GM23248 (cell line): ENCODE data around the gene NEDD4L. TPM values are rescaled to one million over a fixed set of nuclear protein-coding genes. Genes with fewer than 3 reads are reported as not detected.

Experiments used
- DNase-seq: peaks from one replicate; pipeline ENCODE4 v3.0.0-alpha.2; 2015
- H2AFZ ChIP-seq: fragments of 200-600 bp; sonication (generic); 2 replicates; pipeline ENCODE4 v1.6.1; 2016; ENCODE audit warnings: antibody characterized with exemption
- H3F3A ChIP-seq: fragments of 200-600 bp; sonication (generic); 2 replicates; pipeline ENCODE4 v1.6.1; 2016; ENCODE audit warnings: mild to moderate bottlenecking, antibody characterized with exemption, mixed run types; ENCODE audit not compliant: insufficient read depth
- H3K27ac ChIP-seq: fragments of 200-600 bp; sonication (generic); 2 replicates; pipeline ENCODE4 v1.5.1; 2016; ENCODE audit warnings: mild to moderate bottlenecking
- H3K27me3 ChIP-seq: fragments of 200-600 bp; sonication (generic); replicated peaks from 2 replicates; pipeline ENCODE4 v1.6.1; 2016; ENCODE audit warnings: mild to moderate bottlenecking; ENCODE audit not compliant: insufficient read depth
- H3K36me3 ChIP-seq: fragments of 200-600 bp; sonication (generic); 2 replicates; pipeline ENCODE4 v1.6.1; 2016; ENCODE audit warnings: low read depth, mild to moderate bottlenecking
- H3K4me1 ChIP-seq: fragments of 200-600 bp; sonication (generic); 2 replicates; pipeline ENCODE4 v1.6.1; 2016; ENCODE audit warnings: mild to moderate bottlenecking; ENCODE audit not compliant: insufficient read depth
- H3K4me2 ChIP-seq: fragments of 200-600 bp; sonication (generic); one replicate; pipeline ENCODE4 v1.6.1; 2016; ENCODE audit warnings: mild to moderate bottlenecking; ENCODE audit not compliant: unreplicated experiment
- H3K4me3 ChIP-seq: fragments of 200-600 bp; sonication (generic); 2 replicates; pipeline ENCODE4 v1.5.1; 2016; ENCODE audit warnings: mild to moderate bottlenecking
- H3K79me2 ChIP-seq: fragments of 200-600 bp; sonication (generic); 2 replicates; pipeline ENCODE4 v1.6.1; 2016; ENCODE audit warnings: mild to moderate bottlenecking; ENCODE audit not compliant: insufficient read depth
- H3K9ac ChIP-seq: fragments of 200-600 bp; sonication (generic); 2 replicates; pipeline ENCODE4 v1.6.1; 2016; ENCODE audit warnings: mild to moderate bottlenecking
- H3K9me2 ChIP-seq: fragments of 200-600 bp; sonication (generic); 2 replicates; pipeline ENCODE4 v1.6.1; 2016; ENCODE audit warnings: mixed run types, mild to moderate bottlenecking, moderate library complexity; ENCODE audit not compliant: insufficient read depth
- H3K9me3 ChIP-seq: fragments of 200-600 bp; sonication (generic); one replicate; pipeline ENCODE4 v1.6.1; 2017; ENCODE audit warnings: low read depth
- H4K20me1 ChIP-seq: fragments of 200-600 bp; sonication (generic); 2 replicates; pipeline ENCODE4 v1.6.0; 2016; ENCODE audit not compliant: insufficient read depth
- EZH2 ChIP-seq: fragments of 200-600 bp; sonication (generic); IDR thresholded peaks from 2 replicates; pipeline ENCODE4 v1.6.1; 2018; ENCODE audit warnings: antibody characterized with exemption, mild to moderate bottlenecking; ENCODE audit not compliant: insufficient read depth, poor library complexity, severe bottlenecking
- EZH2phosphoT487 ChIP-seq: fragments of 200-600 bp; sonication (generic); IDR thresholded peaks from 2 replicates; pipeline ENCODE4 v1.6.1; 2018; ENCODE audit warnings: antibody characterized with exemption, moderate library complexity, mild to moderate bottlenecking, low read depth; ENCODE audit not compliant: insufficient read depth
- WGBS, 2 experiments: methylation state at CpG; one replicate each; pipeline ENCODE4 v1.1.6; 2015 to 2017; ENCODE audit warnings: low lambda C conversion rate in 2 of 2, low coverage in 1 of 2; ENCODE audit errors: missing lambda C conversion rate in 2 of 2; 5-methylcytosine and 5-hydroxymethylcytosine counted together
- in situ Hi-C: fragments of 300-500 bp; cut with MboI; formaldehyde crosslinking; loops from 2 replicates; pipeline ENCODE4 v1.15.0; 2020
- polyA plus RNA-seq: library from polyadenylated mRNA; unstranded; fragments of >200 nt; fragmentation: Nextera tagmentation; extraction: Ambion mirVana; gene quantifications from 2 replicates; pipeline ENCODE4 v1.2.1, GENCODE V29; 2016
- total RNA-seq: library from RNA; depleted of rRNA; stranded (reverse); fragments of >200 nt; shearing (Covaris generic); gene quantifications from 2 replicates; pipeline ENCODE4 v1.2.3, GENCODE V29; 2014

Gene NEDD4L
- total and polyA plus RNA-seq, 2 experiments from 2014 or later = 3.7 to 6.1 TPM

DNA sequence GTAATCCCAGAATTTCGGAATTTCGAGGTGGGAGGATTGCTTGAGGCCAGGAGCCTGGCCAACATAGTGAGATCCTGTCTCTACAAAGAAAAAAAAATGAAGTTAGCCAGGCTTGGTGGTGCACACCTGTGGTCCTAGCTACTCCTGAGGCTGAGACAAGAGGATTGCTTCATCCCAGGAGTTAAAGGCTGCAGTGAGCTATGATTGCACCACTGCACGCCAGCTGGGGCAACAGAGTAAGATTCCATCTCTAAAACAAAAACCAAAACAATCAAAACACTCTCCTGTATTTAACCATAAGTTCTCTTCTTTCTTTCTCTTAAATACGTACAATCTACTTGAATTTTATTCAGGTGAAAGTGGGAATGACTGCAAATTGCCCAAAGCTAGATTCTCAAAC is 33.8 kb upstream of the NEDD4L start:
- H3K36me3 ChIP-seq = no peaks in the 10 kb centered on the region
- no peak overlapping the region for H2AFZ ChIP-seq
- H3K9ac ChIP-seq = no peak overlapping the region
- in situ Hi-C loops = no loop called here
- TF ChIP-seq EZH2 (no peak), EZH2phosphoT487 (no peak)
- peaks cover 5% of the 10 kb centered on the region; the same call in 1 of the 2 replicates for H3K9me2 ChIP-seq
- no peak overlapping the region for H3K4me3 ChIP-seq
- H3K79me2 ChIP-seq = no peaks in the 10 kb centered on the region
- no peak overlapping the region for H3K27ac ChIP-seq
- H4K20me1 ChIP-seq = no peaks in the 10 kb centered on the region
- no peaks in the 10 kb centered on the region for H3K9me3 ChIP-seq
- peaks cover 16% of the 10 kb centered on the region for H3F3A ChIP-seq
- H3K4me2 ChIP-seq = no peak overlapping the region
- H3K4me1 ChIP-seq = peaks cover 37% of the 10 kb centered on the region
- 77 to 80% methylated on average over 4 of the region's 4 CpGs for WGBS, 2 experiments
- no peak for DNase-seq
- no peaks in the 10 kb centered on the region for H3K27me3 ChIP-seq

DNA sequence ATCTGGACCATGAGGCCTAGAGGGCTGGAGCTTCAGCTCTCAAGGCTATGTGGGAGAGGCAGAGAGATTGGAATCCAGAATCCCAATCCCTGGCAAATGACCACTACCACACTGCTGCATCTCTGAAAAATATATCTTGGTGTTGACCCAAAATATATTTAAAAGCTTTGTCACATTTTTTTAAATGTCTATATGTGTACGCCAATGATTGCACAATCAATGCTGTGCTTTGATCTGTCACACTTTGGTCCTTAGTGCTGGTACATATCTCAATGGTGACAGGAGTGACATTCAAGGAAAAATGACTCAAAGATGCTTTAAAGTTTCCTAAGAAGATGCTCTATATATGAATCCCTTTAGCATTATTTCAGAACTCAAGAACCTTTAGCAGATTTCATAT is 31.7 kb upstream of the NEDD4L start:
- H3K9ac ChIP-seq = no peak overlapping the region
- H3F3A ChIP-seq = no peaks in the 10 kb centered on the region; the same call in 1 of the 2 replicates
- peaks cover 5% of the 10 kb centered on the region; the same call in 1 of the 2 replicates for H3K9me2 ChIP-seq
- WGBS, 2 experiments = 85 to 86% methylated on average over 1 of the region's 1 CpG
- in situ Hi-C loops = no loop called here
- no peak overlapping the region for H2AFZ ChIP-seq
- TF ChIP-seq EZH2 (no peak), EZH2phosphoT487 (no peak)
- H3K4me2 ChIP-seq = no peak overlapping the region
- H3K4me3 ChIP-seq = no peak overlapping the region
- peaks cover 22% of the 10 kb centered on the region for H3K4me1 ChIP-seq
- H3K79me2 ChIP-seq = no peaks in the 10 kb centered on the region
- no peak overlapping the region for H3K27ac ChIP-seq
- H4K20me1 ChIP-seq = no peaks in the 10 kb centered on the region
- peaks cover 9% of the 10 kb centered on the region for H3K9me3 ChIP-seq
- no peak for DNase-seq
- no peaks in the 10 kb centered on the region for H3K36me3 ChIP-seq
- no peaks in the 10 kb centered on the region for H3K27me3 ChIP-seq

DNA sequence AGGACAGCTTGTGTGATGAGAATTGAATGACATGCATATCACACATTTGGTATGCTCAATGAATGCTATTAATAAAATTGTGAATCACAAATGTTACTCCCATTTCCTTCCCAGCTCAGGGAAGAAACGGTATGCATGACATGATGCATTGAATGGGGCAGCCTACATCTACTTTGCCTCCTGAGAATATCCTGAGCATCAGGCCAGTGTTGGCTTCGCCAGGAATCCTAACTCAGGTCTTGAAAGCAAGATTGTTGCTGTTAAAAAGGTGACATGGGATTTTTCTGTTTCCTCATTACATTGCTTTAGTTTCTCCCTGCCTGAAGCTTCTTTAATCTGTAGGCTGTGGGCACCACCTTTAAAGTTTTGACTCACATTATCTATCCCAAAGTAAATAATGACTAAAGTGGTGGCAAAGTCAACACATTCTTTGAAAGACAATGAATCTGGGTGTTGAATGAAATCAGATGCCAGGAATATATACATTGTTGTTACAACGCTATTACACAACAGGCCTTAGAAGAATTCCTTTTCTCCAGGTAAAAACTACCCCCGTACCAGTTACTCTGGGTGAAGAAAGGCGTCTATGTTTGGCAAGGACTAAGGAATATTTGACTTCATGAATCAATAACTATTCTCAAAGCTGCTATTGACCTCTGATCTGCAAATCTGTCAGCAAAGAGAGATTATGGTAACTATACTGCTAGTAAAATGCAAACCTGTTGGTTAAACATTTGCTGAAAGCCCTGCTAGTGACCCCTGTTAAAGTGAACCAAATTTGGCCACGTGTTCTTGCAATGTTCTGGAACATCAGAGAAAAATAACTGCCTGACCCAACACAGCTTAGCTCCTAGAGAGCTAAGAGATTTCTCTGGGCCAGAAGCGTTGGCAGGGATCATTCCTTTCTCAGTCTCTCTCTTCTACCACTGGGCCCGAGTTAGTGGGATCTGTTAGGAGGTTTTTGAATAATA is 30.5 kb upstream of the NEDD4L start:
- 56 to 58% methylated on average over 8 of the region's 8 CpGs for WGBS, 2 experiments
- H3K9me2 ChIP-seq = peaks cover 5% of the 10 kb centered on the region; the same call in 1 of the 2 replicates
- TF ChIP-seq EZH2 (no peak), EZH2phosphoT487 (no peak)
- peaks cover 9% of the 10 kb centered on the region for H3K9me3 ChIP-seq
- H4K20me1 ChIP-seq = no peaks in the 10 kb centered on the region
- H3K79me2 ChIP-seq = no peaks in the 10 kb centered on the region
- peak; percentile 55 for DNase-seq
- no peaks in the 10 kb centered on the region for H3K36me3 ChIP-seq
- H3K4me1 ChIP-seq = peaks cover 22% of the 10 kb centered on the region
- no peaks in the 10 kb centered on the region for H3K27me3 ChIP-seq
- no peak overlapping the region for H2AFZ ChIP-seq
- H3K4me2 ChIP-seq = no peak overlapping the region
- no peaks in the 10 kb centered on the region; the same call in 1 of the 2 replicates for H3F3A ChIP-seq
- in situ Hi-C loops = no loop called here
- H3K4me3 ChIP-seq = no peak overlapping the region
- H3K27ac ChIP-seq = no peak overlapping the region
- H3K9ac ChIP-seq = no peak overlapping the region

DNA sequence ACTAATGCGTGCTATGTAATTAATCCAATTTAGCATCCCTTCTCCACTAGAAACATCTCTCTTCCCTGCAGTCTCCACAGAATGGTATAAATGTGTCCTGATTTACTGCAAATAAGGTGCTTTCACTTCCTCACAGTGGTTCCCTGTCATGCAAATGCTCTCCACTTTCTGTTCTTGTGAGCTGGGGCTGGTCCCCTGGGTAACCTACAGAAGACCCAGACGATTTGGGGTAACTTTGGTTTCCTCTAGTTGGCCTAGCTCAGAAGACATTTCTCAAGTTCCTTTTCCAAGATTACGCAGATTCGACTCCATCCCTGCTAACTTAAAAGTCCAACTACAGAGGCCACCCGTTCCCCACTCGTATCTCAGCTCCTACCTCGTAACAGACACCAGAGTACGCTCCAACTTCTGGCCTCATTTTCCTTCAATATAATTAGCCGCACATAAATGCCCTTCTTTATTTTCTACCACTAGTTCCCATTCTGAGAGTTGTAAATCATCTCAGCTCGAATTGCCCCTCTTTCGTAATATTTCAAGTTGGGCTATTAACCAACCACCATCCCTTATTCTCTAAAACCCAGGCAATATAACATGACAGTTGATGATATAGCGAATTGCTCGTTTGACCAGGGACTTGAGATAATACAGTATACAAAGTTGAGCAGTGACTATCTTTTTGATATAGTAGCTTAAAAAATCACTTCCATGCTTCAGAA is 28.8 kb upstream of the NEDD4L start:
- in situ Hi-C loops = no loop called here
- Histone ChIP-seq H3K9me2 (peaks cover 5% of the 10 kb centered on the region; the same call in 1 of the 2 replicates), H3K79me2 (no peaks in the 10 kb centered on the region), H2AFZ (no peak overlapping the region), H3K27ac (no peak overlapping the region), H3F3A (no peaks in the 10 kb centered on the region; the same call in 1 of the 2 replicates), H3K9me3 (peaks cover 9% of the 10 kb centered on the region), H3K27me3 (no peaks in the 10 kb centered on the region), H3K36me3 (no peaks in the 10 kb centered on the region), H3K4me2 (no peak overlapping the region), H3K4me3 (no peak overlapping the region), H3K4me1 (peaks cover 15% of the 10 kb centered on the region), H3K9ac (no peak overlapping the region), H4K20me1 (no peaks in the 10 kb centered on the region)
- 67 to 68% methylated on average over 13 of the region's 13 CpGs for WGBS, 2 experiments
- no peak for DNase-seq
- TF ChIP-seq EZH2phosphoT487 = no peak
- TF ChIP-seq EZH2 = no peak
